HPDE6-E6E7 (cell line): ENCODE results near the gene EPS8L2.

Experiments used
- DNase-seq: peaks from one replicate; pipeline ENCODE4 v3.0.0; 2011; ENCODE audit warnings: missing footprints; ENCODE audit errors: extremely low spot score

EPS8L2 gene

DNA sequence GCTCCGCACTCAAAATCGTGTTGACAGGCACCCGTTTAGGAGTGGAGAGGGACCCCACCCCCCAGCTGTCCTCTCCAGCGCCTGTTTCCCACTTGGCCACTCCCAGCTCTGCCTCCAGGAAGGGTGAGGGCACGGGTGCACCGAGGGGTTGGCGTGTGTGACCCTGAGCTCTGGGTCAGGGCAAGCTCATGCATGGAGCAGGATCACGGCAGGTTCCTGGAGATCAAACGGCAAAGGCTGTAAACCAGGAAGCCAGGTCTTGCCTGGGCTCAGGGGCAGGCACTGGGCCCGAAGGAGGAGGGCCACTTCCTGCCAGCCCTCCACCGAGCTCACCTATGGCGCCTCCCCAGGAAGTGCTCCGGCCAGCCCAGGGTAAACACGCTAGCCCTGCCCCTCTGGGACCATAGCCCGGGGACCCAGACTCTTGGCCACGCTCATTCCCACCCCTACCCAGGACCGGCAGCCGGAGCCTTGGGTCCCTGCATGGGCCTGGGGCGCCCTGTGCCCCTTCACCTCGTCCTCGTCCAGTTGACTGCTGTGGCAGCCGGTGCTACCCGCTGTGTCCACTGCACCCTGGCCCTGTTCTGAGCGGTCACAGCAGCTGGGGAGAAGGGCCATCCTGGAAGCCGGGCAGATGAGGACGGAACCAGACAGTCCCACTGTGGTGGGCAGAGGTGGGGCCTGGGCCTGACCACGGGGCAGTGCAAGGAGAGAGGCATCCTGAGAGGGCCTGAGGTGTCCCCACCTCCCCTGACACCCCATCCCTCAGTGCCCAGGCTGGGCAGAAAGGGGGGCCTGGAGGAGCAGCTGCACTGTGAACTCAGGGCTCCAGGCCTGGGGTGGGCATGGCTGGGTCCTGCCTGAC, 1.0 kb upstream of the EPS8L2 start:
- DNase-seq = no peak

DNA sequence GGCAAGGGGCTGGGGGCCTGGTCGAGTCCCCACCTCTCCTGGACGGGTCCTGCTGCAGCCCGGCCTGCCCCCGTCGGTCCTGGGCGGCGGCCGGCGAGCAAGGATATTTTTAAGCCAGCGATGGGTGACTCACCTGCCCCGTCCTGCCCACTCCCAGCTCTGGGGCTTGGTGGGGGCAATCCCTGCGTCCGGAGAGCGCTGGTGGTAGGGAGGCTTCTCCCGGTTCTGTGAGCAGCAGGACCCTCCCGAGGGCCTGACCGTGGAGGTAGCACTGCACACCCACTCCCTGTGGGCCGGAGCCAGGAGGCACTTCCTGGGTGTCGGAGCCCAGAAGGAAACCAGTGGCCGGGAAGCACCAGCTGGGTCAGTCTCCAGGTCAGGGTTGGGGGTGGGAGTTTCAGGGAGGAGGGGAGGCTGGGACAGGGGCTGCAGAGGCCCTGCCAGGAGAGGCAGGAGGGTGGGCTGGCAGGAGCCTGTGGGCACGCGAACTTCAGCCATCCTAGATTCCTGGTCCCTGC, 467 bp downstream of the EPS8L2 start:
- no peak for DNase-seq

DNA sequence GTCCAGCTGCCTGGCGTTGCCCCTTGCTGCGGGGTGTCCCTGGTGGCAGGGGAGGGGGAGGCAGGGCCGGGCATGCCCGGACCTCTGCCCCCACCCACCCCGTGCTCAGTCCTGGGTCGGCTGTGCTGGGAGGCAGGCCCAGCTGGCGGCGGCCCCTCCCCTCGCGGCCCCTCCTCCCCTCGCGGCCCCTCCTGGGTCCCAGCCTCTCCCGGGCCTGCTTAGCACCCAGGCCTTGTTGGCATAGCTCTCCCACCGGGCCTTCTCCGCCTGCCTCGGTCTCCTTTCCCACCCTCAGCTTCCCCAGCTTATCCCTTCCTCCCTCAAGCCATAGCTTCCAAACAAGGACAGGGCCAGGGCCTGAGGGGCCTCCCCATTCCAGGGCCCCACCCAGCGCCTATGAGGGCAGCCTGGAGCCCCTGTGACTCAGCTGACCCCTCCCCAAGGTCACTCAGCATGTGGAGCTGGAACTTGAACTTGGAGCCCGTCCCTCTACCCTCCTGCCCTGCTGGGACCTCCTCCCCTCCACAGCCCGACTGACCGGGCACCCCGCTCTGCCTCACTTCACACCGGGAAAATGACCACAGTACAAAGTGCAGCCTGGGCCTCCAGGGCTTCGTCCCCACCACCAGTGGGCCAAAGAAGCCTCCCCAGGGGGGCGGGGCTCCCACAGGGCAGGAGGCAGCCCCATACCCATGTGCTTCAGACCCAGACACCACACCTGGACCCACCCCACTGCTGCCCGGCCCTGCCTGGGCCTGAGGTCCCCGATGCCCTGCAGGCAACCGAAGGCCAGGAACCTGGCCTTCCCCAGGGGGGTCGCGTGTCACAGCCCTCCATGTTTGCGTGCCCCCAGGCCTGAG, 1.2 kb downstream of the EPS8L2 start:
- no peak for DNase-seq

- no peak for DNase-seq
Measured at GRCh38 chr11:707817-708420, 1.9 kb downstream of the EPS8L2 start.

DNA sequence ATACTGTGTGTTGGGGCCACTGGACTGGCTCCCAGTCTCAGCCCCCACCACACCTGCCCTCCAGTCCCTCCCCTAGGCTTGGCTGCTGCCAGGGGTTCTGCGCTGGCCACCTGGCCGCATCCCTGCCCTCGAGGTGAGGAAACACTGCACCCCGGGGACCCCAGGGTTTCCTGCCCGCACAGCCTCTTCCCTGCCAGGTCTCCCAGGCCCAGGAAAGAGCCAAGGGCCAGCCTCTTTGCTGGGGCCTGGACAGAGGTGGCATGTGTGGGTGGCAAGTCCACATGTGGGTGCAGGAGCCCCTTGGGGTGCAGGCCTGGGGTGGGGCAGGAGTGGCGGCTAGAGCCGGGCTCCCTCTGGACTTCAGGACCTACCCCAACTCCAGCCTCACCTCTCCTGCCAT, 2.5 kb downstream of the EPS8L2 start:
- no peak for DNase-seq

GRCh38 chr11:709109-709997, 3.3 kb downstream of the EPS8L2 start:
- DNase-seq = no peak

DNA sequence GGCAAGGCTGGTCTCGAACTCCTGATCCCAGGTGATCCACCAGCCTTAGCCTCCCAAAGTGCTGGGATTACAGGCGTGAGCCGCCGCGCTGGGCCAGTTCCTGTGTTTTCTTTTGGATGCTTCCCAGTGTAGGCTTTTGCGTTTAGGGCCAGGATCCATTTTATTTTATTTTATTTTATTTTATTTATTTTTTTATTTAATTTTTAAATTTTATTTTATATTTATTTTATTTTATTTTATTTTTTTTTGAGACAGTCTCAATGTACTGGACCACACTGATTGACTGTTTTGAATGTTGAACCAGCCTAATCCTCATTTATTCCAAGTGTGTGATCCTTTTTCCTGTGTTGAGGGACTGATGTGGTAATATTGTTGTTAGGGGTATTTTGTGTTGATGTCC, 8.4 kb downstream of the EPS8L2 start:
- no peak for DNase-seq

GRCh38 chr11:719214-720016, 13.4 kb downstream of the EPS8L2 start:
- DNase-seq = no peak

GRCh38 chr11:720017-720641, 14.1 kb downstream of the EPS8L2 start:
- no peak for DNase-seq

GRCh38 chr11:720642-721246, 14.7 kb downstream of the EPS8L2 start:
- DNase-seq = no peak

GRCh38 chr11:721247-721740, 15.3 kb downstream of the EPS8L2 start:
- no peak for DNase-seq

GRCh38 chr11:721741-722345, 15.8 kb downstream of the EPS8L2 start:
- DNase-seq = no peak

- no peak for DNase-seq
Measured at GRCh38 chr11:722346-722811, 16.3 kb downstream of the EPS8L2 start.

- no peak for DNase-seq
Measured at GRCh38 chr11:723120-723883, 17.3 kb downstream of the EPS8L2 start.

DNA sequence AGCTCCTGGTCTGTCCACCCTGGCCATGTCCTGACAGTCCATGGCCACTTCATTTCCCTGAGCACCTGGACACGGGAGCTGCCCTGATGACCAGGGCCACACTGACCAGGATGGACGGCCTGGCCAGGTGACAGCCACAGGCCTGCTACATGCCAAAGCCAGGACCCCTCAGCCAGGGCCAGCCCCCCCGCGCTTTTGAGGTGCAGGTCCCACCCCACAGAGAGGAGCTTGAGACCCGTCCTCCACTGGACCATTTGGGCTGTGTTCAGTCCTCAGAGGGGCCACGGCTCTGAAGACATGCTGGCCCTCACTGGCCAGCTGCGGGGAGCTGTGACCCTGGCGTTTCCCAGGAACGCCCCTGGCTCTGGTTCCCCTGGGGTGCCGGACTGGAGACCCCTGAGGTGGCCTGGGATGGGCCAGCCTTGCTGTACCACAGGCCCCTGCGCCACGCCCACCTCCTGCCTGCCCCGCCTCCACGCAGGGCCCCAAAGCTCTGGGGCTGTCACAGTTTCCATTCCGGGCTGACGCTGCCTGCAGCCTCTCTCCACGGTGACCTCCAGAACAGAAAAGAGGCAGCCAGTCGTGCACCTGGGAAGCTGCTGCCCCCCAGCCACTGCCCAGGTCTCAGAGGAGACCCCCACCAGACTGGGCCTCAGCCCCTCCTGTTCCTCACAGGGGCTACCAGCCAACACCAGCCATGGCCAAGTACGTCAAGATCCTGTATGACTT, 18.2 kb downstream of the EPS8L2 start:
- DNase-seq = no peak

DNA sequence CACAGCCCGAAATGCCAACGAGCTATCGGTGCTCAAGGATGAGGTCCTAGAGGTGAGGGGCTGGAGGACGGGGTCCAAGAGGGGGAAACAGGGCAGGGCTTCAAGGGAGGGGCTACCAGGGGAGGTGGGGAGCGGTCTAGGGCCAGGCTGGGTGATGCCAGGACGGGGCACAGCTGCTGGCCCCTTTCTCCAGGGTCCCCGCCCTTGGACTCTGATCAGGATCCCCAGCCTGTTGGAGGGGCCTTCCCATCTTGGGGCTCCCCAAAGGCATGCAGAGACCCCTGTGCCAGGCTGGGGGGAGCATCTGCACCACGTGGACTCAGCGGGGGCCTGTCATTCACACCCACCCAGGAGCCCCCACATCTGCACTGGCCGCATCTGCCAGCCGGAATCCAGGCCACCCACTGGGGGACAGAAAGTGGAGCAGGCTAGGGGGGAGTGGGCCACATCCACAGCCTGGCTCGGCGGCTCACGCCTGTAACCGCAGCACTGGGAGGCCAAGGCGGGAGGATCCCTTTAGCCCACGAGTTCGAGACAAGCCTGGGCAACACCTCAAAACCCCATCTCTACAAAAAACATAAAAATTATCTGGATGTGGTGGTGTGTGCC, 18.9 kb downstream of the EPS8L2 start:
- no peak for DNase-seq
